ENCODE results near the gene WDR37.
"Not testable (repeated sequence)": the region's sequence is repeated elsewhere in the genome, so short reads cannot be mapped to it uniquely, and the experiment has no call there.

The WDR37 gene

DNA sequence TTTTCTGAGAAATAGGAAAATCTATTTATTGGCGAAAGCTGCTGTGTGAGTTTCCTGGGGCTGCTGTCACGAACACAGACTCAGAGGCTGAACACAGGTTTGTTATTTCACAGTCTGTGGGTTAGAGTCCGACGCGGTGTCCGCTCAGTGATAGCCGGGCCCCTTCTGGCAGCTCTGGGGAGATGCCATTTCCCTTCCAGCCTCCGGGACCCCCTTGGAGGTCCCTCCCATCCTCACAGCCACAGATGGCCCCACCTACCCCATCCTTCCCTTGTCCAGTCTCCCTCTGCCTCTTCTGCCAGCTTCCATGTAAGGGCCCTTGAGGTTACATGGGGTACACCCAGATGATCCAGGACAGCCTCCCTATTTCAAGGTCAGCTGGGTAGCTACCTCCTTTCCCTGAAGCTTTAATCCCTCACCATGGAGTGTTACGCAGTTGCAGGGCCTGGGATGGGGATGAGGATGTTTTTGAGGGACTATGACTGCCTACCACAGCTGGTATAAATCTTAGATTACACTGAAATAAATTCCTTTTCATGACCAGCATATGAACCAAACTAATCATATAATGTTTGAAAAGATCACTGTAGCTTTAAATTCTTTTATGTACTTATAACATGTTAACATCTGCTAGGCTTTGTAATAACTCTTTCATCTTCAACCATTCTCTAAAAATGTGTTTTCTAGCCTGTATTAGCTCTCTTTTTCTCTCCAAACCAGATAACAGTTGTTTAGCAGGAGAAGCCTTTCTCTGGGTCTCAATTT is 98.5 kb downstream of the WDR37 start:
- no peak for DNase-seq

DNA sequence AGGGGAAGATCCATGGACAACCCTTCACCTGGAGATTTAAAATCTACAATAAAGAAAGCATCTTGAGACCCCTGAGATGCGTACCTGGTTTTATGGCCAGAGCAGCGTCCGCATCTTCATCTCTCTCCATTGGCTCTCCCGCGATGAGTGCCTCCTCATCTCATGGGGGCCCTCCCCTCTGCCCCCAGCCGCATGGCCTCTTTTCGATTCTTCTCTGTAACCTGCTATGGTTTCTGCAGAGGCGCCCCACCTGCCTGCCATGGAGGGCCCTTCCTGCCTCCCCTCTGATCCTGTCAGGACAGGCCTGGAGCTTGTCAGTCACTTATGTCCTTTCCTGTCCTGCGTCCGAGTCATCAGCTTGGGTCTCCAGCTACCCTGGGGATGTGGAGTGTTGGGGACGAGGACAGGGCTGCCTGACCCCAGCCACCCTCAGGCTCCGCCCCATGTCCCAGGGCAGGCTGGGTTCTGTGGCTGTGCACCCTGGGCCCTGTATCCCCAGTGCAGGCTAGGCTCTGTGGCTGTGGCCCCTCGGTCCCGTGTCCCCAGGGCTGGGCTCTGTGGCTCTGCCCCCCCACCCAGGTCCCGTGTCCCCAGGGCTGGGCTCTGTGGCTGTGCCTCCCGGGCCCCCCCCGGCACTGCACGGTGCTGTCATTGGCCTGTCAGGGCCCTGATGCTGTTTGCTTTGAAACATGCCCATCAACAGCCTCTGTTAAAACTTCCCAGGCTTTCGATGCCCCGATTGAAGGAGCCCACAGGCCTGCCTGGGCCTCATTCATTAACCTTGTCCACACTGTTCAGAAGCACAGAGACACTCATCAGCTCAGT is 99.8 kb downstream of the WDR37 start:
- DNase-seq, result no peak

DNA sequence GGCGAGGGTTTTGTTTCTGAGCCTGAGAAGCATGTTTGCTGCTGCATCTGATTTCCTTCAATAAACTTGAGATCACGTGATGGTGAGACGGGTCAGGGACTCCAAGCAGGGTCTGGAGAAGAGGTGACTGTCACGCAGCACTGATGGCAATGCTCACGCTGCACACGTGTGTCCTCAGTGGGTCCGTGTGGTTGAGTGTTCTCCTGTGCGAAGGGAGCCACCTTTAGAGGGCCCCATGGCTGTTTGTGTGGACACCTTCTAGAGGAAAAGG is 100.4 kb downstream of the WDR37 start:
- DNase-seq, result no peak

DNA sequence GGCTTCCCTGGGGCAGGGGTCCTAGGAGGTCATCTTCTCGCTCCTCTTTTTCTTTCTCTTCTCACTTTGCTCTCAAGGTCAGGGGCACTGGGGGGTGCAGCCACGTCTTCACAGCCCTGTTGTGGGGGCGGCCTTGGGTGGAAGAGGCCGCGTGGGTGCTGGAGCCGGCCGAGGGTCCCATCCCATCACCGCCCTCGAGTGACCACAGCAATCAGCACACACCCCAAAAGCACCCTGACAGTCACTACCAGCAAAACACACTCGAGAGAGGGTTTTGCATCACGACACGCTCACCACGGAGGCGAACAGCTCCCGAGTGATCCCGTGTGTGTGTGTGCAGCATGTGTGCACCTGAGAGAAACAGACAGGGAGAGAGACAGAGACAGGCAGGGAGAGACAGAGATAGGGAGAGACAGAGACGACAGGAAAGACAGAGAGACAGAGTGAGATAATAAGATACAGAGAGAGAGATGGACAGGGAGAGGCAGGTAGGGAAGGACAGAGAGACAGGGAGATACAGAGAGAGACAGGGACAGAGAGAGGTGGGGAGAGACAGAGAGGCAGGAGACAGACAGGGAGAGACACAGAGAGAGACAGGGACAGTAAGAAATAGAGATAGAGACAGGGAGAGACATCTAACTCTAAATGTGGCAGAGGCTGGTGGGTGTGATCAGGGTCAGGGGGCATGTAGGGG is 100.9 kb downstream of the WDR37 start:
- no peak for DNase-seq

DNA sequence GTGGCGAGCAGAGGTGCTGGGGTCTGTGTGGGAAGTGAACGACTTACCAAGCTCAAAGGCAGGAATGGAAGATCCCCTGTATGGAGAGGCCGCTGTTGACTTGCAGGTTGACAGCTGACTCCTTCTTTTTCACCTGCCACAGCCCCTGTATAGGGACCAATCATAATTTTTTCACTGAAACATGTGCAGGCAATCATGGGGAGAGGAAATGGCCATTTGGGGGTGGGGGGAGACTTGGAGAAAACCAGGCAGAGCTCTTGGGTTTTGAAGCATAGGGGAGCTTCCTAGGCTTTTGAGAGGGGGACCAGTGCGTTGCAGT is 101.4 kb downstream of the WDR37 start:
- no peak for DNase-seq

DNA sequence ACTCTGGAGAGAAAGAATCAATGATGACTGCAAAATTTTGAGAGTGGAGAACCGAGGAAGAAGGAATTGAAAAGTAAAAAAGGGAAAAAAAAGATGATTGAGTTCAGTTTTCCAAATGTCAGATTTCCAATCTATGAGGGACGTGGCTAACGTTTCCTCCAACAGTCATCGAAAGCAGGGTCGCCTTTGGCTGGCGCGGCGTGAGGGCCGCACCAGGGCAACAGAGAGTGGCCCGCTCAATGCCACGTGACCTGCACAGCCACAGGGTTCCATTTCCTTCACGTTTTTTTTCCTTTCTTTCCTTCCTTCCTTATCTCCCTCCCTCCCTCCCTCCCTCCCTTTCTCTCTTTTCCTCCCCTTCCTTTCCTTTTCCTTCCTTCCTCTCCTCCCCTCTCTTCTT is 101.9 kb downstream of the WDR37 start:
- no peak for DNase-seq

DNA sequence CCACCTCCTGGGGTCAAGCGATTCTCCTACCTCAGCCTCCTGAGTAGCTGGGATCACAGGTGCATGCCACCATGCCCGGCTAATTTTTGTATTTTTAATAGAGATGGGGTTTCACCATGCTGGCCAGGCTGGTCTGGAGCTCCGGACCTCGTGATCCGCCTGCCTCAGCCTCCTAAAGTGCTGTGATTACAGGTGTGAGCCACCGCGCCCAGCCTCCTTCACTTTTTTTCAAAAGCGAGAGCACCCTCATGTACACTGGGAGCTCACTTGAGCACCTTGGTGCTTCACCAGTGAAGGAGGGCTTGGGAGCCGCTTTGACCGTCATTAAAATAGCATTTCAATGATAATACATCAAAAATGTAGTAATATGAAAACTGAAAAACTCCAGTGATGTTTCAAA is 102.4 kb downstream of the WDR37 start:
- not testable (repeated sequence) for DNase-seq

DNA sequence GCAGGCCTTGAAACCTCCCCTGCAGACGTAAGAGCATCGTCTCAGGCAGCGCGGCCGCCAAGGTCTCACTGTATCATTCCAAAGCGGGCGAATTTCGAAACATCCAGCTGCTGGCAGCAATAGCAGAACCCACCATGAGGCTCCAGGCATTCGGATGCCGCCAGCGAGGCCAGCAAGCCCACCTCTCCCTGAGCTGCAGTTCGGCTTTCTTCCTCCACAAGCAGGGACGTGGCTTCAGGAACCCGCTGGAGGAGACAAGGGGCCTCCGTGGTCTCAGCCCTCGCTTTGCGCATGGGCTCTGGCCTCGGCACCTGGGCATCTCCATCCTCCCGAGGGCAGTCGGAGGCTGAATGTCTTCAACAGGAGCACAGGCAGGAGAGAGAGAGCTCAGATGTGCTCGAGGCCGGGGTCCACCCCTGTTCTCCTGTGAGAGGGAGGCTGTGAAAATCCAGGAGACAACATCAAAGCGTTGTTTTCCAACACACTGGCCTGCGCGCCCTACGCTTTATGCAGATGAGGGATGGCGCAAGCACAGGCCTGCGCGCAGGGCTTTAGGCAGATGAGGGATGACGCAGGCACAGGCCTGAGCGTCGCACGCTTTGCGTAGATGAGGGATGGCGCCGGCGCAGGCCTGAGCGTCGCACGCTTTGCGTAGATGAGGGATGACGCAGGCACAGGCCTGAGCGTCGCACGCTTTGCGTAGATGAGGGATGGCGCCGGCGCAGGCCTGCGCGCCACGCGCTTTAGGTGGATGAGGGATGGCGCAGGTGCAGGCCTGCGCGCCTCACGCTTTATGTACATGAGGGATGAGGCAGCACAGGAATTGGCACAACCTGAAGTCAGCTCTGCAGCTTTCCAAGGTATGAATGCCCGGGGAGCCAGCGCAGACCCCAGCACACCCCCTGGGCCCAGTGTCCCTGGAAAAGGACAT is 103.2 kb downstream of the WDR37 start:
- no peak for DNase-seq

DNA sequence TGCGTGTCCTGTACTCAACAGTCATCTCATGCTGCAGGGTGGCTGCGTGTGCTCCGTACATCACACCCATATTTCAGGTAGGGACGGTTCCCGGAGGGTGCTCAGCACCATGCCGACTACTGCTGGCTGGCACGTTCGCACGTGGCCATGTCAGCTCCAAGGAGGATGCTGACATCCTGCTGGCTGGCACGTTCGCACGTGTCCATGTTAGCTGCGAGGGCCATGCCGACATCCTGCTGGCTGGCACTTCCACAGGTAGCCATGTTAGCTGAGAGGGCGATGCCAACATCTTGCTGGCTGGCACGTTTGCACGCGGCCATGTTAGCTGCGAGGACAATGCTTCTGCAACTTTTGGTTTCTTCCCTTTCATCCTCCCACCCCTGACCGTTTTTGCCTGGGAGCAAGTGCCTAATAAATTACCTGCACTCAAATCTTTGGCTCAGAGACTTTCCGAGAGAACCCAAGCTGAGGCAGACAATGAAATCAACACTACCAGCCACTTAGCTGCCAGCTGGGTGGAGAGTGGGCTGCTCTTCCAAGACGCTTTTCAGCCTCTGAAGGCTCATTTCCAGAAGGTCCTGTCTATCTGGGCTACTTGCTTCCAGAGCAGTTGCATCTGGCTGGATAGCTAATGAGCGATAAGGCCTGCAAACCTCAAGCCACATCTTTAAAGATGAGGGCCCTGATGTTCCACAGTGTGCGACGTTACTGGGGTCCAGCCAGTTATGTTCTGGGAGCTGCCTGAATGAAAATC is 104.6 kb downstream of the WDR37 start:
- DNase-seq, result no peak

DNA sequence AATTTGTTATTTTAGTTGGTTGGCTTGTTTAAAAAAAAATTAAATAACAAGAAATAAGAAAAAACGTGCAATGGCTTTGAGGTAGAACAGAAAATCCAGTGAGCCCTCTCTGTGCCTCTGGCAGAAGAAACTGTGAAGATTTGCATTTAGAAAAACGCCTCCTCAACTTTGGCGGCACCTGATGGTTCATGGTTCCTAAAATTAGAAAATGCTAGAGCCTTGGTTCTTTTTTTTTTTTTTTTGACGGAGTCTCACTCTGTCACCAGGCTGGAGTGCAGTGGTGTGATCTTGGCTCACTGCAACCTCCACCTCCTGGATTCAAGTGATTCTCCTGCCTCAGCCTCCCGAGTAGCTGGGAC is 105.1 kb downstream of the WDR37 start:
- DNase-seq, result not testable (repeated sequence)

DNA sequence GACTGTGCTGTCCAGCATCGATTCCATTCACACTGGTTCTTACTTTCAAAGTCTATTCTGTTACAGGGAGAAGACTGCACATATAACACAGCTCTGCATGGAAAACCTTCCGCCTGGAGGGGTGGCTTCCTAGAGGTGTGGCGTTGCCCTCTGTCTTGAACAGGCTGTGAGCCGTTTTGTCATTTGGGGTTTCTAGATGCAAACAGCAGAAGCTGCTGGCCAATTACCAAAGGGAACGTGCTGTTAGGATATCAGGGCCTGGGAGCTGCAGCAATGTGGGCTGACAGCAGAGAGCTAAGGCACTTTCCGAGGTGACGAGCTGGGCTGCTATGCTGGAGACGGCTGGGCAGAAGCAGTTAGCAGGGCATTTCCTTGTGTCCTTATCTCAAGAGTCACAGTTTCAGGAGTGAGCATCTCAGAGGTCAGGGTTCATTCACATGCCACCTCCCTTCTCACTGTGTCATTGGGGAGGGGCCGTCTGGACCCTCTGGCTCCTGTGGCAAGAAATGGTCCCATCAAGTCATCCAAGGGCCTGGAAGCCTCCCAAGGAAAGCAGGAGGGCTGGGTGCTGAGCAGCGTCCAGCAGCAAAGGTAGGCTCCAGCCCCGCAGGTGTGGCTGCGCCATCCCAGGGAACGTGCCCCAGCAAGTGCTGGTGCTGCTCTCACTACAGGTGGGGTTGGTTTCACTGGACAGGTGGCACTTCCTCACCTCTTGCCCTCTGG is 106.5 kb downstream of the WDR37 start:
- no peak for DNase-seq

DNA sequence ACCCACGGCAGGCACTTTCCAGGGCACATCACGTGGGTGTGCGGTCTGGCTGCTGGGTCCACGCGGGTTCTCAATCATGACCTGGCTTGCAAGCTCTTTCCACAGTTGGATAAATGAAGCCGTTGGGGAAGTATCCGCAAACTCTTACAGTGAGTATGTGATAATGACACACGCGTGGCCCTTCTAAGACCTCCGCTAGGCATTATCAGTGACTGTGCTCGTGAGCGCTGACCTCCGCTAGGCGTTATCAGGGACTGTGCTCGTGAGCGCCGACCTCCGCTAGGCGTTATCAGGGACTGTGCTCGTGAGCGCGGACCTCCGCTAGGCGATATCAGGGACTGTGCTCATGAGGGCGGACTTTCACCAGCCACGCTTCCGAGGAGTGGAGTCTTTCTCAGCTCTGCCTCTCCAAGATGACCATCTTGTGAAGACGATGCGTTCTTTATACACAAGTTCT is 107.0 kb downstream of the WDR37 start:
- DNase-seq, result no peak

DNA sequence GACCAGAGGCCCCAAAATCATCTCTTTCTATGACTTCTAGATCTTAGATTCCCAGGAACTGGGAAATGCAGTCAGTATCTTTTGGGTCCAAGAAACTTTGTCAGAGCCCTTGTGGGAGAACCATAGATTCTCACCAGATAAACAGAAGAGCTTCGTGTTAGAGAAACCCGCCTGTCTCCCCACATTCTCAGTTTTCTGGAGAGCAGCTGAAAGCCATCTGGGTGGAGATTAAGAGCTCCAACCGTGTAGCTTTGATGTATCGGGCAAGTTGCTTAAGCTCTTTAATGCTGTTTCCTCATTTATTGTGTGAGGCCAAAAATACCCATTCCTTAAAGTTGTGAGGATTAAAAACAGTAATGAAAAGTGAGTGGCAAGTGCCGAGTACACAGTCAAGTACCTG is 107.6 kb downstream of the WDR37 start:
- no peak for DNase-seq

DNA sequence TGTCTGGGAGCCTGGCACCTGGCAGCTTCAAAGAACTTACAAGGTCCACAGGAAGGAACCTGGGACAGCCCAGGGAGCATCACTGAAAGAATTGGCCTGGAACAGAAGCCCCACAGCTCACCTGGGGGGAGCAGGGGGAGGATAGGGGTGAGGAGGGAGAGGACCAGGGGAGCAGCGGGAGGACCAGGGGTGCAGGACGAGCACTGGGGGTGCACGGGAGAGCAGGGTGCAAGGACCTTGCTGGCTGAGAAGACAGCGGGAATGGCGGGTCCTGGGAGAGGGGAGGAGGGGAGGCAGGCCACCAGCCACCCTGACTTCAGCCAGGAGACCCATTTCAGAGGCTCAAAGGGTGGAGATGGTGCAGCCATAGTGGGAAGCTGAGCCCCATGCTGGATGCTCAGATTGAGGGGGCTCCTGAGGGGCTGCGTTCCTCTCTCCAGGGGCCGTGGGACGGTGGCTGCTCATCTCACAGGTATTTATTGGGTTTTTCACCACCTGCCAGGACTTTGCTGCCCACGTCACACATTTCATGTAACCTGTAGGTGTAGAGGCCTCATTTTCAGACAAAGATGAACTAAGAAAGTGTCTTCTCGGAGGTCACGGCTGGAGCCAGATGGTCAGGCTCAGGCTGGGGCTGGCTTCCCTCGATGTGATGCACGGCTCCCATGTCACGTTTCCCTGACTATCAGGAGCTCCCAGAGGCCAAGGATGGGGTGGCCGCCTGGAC is 110.1 kb downstream of the WDR37 start:
- no peak for DNase-seq

DNA sequence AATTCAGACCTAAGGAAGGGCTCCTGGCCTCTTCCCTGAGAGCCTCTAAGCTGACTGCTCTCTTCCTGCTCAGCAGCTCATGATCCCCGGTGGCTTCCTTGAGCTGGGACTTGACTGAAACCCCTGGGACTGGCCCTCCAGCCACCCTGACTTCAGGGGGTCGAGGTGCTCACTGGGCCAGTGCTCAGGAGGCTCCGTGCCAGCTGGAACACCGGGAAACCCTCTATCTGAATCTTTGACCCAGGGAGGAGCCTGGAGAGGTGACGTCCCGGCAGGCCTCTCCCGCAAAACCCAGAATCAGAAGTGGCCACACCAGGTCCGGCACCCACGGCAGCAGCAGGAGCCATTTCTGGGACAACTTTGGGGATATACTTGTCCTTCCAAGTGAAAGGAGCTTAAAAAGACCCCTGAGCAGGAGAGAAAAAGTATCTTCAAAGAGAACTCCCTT is 110.7 kb downstream of the WDR37 start:
- DNase-seq, result no peak

DNA sequence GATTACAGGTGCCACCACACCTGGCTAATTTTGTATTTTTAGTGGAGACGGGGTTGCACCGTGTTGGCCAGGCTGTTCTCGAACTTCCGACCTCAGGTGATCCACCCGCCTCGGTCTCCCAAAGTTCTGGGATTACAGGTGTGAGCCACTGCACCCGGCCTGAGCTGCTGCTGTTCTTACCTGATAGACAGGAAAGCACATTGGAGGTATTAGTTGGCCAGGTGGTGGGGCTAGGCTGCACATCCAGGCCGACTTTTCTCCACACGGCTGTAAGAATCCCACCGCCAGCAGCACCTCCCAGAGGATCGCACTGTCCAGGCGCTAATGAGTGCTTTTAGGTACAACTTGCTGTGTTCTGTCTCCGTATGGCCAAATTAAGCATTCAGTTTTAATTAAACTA is 112.6 kb downstream of the WDR37 start:
- DNase-seq, result no peak

DNA sequence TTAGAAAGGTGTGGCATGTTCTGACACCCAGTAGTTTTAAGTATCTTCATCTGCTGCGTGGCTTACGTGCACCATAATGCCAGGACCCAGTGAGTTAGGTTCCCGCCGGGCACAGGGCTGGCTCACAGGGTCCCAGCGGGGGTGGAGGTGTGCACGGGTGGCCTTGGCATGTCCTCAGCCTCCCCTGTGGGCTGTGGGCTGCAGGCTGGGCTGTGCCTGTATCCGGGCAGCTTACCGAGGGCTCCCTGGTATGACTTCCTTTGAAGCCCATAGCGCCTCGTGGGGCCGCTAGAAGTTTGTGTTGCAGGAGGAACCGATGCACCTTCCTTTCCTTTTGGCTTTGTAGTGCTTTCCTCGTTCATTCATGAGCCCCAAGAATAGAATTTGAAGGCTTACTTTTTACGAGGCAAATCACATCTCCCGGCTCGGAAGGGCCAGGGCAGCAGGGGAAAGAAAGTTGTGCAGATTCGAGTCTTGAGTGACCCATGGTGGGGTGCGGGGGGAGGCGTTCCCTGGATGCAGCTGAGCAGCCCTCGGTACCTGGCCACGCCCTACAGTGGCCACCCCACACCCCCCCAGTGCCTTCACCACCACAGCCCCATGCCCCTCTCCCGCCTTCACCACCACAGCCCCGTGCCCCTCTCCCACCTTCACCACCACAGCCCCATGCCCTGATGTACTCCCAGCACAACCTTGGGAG is 113.2 kb downstream of the WDR37 start:
- DNase-seq, result no peak

DNA sequence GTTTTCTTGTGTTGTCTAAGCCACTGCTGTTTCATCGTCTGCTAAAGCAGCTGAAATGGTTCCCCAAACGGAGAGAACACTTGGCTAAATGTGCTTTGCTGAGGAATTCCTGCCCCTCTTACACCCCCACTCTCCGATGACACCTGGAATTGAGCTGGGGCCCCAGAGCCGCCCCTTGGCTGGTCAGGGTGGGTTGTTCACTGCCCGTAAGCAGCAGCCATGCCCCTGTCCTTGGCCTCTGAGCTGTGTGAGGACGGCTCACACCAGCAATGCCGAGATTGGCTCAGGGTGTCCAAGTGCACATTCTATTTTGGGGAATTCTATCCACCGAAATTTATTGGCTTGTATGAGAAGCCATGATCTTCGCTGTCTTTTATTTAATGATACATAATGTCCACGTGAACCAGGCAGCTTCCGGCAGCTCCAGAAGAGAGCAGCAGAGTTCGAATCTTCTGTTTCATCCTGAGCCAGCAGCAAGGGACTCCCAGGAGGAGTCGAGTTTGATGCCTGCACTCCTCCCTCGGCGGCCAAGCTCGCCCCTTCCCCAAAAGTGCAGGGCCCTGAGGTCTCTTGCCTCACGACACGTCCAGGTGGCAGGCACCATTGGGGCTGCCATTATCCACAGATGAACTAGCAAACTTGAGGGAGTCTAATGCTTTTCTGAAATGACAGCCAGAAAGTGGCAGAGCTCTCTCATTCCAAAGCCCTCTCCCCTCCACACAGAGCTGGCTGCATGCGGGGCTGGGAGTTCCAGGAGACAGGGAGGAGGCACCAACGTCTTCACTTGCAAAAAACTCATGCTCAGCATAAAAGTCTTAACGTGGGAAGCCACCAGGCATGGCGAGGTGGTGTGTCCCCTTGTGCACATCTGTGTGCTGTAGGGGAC is 114.0 kb downstream of the WDR37 start:
- DNase-seq, result no peak

DNA sequence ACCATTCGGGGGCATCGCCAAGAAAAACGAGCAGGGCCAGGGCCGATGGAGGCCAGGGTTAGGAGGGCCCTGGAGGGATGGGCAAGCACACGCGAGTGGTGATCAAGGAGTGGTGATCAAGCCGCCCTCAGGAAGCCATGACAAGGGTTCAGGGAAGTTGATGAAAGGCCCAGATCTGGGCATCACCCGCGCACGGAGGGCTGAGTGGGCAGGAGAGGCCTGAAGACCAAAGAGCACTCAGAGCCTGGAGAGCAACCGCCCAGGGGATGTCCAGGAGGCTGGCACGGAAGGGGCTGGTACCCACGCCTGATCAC is 114.6 kb downstream of the WDR37 start:
- DNase-seq, result no peak
